ENCODE measurements around the gene RNF152.

RNF152 gene

DNA sequence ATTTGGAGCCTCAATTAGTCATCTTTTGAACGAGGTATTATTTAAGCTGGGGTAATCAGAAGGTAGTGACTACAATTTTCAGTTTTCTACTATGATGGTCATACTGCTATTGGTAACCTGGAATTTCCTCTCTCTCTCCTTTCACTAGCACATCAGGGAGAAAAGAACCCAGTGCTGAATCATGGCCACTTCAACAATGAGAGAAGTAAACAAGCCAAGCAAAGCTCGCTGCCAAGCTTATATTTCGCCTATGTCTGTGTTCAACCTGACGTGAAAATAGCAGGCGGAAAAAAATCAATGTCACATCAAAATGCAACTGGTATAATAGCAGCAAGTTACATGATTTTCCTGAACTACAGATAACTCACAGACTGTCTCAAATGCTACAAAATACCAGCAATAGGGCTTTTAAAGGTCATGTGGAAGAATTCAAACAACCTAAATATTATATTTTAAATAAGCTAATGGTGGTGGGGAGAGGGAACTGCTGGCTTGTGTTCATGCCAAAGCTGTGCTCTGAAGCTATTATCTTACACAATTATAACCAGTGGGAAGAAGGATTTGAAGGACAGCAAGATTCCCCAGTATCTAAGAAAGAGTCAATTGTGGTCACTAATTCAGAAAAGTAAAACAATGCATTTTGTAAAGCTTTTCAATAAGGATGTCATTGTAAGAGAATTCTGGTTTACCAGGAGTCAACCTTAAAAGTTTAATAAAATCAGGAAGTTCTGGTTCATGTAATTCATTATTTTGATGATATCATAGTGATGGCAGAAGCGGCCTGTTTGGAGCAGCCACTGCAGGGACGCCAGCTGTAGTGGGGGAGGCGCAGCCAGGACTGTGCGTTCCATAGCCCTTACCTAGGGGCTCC, 38.0 kb downstream of the RNF152 start:
- DNase-seq (ENCODE audit: low spot score), result no peak

DNA sequence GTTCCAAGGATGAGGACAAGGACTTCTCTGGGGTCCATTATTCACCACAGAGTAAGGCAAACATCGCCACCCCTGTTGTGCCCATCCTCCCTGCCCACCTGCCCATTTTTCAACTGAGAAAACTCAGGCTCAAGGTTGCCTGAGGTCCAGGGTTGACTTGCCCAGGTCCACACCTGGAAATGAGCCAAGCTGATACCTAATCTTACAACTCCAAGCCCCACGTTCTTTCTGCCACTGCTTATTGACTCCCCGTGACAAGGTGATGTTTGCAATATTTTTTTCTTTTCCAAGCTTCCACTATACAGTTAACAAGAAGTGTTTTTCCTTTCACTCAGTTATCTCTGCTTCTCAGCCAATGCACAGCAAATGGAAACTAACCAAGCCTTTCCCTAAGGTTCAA, 39.0 kb downstream of the RNF152 start:
- no peak for DNase-seq (ENCODE audit: low spot score)

DNA sequence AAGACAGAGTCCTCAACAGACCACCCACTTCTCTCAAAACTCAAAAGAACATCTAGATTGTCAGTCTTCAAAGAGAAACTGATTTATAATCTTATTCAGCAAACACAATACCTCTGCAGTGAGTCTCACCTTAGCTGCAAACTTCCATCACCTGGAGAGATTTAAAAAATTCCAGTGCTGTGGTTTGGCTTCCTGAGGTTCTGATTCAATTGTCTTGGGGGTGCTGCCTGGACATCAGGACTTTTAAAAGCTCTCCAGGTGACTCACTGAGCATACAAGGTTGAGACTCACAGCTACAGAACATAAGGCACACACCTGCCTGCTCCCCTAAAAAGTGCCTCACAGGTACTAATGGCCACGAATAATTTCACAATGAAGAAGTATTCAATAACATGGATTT, 40.3 kb downstream of the RNF152 start:
- no peak for DNase-seq (ENCODE audit: low spot score)

DNA sequence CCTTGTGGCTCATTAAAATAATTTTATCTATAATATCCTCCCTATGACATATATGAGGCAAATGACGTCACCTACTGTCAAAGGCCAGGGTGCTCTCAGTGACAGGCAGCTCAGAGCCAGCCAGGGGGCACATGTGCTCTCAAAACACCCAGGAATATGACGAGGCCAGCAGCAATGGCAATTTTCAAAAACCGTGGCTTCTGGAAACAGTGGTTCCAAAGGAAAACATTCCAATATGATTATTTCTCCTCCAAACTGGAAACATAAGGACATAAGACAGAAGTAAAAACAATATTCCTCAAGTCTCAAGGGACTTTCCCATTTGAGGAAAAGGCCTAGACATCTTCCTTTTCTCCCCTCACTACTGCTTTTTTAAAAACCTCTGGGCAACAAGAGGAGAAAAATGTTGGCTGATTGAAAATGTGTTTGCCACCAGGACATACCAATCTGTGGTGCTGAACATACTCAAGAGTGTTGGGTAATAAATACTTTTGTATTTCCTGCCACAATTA, 40.8 kb downstream of the RNF152 start:
- no peak for DNase-seq (ENCODE audit: low spot score)

DNA sequence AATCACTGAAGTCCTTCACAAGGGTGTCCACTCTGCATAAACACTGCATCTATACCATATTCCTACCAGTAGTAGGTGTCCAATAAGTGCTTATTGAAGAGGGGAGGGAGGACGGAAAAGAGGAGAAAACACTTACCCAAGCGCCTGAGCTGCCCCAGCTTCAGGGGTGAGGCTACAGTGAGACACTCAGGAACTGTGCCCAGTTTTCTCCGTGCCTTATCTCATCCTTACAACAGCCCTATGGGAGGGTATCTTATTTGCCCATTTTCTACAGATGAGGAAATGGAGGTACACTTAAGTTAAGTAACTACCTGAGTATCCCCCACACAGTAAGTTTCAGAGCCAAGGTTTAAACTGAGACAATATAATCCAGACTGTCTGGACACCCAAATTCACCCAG, 41.5 kb downstream of the RNF152 start:
- DNase-seq (ENCODE audit: low spot score), result no peak

DNA sequence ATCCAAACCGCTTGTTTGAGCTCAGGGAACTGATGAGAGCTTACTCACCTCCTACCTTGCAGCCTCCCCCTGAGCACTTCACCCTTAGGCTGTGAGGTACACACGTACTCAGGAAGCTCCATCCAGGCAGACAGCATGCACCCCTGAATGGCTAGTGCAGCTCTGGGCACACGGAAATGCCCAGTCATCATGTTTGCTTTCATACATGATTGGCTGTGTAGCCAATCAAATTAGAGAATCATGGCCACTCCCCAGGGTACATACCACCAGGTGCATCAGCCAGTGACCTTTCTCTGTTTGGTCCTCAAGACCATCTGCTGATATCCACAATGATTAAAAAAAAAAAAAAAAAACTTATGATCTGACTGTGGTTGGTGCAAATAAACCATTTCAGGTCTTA, 42.1 kb downstream of the RNF152 start:
- no peak for DNase-seq (ENCODE audit: low spot score)

DNA sequence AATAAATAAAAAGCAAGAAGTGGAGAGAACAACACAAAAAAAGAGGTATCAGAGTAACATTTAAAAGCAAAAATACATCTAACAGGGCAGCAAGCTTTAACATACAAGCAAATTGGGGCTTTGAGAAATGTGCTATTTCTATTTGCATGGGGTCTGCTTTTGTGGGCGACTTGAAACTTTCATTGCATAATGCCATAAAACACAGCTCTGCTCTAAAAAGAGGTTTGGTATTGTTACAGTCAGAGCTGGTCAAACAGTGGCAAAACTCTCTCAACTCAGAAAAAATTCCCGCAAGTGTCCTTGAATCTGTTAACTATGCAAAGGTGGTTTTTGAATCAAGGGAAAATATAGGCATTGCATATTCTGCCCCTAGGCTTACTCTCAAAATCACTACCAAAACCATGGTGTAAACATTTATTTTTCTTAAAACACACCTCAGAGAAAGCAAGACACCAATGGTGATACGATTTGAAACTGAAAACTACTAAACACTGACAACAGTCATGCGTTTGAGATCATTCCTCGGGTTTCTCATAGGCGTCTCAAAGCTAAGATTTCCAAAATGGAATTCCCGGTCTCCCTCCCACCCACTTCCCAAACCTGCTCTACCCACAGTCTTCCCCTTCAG, 45.5 kb downstream of the RNF152 start:
- no peak for DNase-seq (ENCODE audit: low spot score)

DNA sequence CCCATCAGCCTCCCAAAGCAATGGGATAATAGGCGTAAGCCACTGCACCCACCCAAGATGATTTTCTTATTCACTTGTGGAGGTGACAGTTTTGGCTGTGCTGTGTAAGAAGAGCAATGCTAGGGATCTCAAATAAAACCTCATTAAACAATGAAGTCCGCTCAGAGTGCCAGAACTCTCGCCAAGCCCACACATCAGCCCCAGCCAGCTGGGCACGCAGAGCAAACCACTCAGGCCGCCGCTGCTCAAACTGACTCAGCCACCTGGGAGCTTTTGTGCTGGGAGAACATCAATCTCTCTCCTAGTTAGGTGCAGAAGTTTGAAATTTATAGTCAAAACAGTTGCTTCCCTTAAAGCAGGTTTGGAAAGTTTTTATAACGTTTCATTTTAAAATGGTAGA, 47.6 kb downstream of the RNF152 start:
- no peak for DNase-seq (ENCODE audit: low spot score)

DNA sequence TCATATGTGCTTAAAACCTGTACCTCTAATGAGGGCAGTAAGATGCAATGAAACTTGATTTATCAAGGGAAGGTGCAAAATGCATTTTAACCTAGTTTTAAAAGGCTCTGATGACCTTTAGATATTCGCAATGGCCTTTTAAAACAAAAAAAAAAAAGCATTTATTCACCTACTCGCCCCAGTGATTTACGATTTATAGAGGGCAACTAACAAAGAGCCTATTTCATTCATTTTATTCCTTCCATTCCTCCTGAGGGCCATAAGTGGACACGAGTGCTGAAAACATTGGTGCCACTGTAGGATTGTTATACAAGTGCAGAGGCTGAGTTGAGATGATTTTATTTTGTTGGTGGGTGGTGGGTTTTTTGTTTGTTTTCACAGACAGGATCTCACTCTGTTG, 48.1 kb downstream of the RNF152 start:
- no peak for DNase-seq (ENCODE audit: low spot score)

DNA sequence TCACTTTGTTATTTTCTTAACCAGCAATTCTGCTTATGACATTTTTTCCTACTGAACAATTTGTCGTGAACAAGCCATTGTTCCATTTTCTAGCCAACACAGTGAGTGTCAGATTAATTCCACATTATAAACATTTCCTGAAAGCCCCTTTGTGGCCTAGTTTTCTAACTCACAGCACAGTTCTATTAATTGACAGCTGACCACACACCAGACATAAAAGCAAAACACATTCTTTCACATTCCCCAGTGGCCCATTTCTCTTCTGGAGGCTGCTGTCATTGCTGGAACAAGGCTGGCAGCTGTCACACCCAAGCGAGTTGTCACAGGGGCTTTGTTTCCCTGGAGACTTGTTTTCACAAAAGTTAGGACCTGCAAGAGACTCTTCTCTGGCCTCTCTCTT, 50.7 kb downstream of the RNF152 start:
- DNase-seq (ENCODE audit: low spot score), result peak; percentile 68

DNA sequence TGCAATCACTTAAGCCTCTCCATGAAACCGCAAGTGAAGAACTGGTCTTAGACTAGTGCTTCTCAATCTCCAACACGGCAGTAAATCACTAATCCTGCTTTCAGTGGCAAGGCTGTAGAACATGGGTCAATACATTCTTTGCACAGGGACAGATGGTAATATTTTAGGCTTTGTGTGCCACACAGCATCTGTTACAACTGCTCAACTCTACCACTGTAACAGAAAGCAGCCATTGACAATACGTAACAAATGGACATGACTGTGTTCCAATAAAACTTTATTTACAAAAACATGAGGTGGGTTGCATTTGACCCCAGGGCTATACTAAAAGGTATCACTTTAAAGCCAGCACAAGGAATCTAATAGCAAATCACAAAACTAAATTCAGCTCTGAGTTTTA, 51.1 kb downstream of the RNF152 start:
- no peak for DNase-seq (ENCODE audit: low spot score)

DNA sequence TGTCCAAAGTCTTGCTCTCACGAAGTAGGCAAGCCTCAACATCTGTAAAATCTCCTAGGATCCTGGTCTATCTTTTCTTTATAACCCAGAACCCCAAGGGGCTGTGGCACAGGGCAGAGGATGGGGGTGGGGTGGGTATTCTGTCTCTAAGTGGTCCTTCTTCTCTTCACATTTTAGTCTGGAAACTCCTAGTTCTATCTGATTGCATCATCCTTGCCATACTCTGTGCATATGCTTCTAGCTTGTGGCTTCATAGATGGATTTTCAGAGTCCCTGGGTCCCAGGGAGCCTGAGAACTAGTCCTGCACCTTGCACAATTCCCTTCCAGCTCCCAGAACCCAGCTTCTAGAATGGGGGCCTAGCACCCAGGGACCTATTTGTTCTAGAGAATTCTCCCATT, 52.5 kb downstream of the RNF152 start:
- no peak for DNase-seq (ENCODE audit: low spot score)

DNA sequence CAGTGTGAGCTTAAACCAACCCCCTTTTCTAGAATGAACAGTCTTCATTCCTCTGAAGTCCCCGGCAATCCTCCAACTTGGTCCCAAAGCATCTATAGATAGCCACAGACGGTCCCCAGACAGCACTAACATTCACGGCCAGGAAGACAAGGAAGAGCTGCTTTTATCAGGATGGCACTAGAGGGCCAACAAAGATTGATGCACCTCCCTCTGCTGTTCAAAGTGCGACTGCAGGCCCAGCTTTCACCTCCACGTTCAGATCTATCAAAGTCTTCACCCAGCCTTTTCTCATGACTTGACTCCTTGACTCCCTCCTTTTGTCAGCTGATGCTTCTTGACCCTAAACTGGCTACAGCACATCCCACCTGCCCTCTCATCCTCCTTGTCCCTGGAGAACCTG, 54.3 kb downstream of the RNF152 start:
- DNase-seq (ENCODE audit: low spot score), result no peak

DNA sequence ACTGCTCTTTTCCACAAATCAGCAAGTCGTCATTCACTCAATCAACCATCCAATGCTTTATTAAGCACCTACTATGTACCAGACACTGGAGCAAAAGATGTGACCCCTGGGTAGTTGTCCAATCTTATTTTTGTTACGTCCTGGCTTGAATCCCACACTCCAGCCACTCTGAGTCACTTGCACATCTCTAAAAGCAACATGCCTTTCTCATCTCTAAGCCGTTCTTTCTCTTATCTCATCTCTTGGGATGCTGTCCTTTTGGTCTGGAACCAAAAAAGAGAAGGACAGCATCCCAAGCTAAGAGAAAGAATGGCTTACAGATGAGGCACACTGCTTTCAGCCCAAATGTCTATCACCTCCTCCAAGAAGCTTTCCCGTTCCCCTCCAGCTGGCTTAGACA, 58.8 kb downstream of the RNF152 start:
- DNase-seq (ENCODE audit: low spot score), result no peak

DNA sequence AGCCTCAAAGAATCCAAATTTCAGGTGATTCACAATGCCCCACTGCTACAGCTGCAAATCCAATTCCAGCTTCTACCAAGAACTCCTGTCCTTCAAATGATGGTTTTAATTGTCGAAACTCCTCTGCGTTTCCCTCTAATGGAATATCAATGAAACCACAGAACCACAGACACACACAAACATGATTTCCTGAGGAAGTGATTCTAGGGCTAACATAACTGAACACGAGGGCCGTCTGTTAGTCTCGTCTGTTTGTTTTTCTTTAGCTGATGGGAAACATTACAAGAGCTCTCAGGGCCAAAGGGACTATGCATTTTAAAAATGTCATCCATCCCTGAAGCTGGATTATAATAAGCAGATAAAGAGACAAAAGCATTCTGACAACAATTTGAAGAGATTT, 59.4 kb downstream of the RNF152 start:
- no peak for DNase-seq (ENCODE audit: low spot score)

DNA sequence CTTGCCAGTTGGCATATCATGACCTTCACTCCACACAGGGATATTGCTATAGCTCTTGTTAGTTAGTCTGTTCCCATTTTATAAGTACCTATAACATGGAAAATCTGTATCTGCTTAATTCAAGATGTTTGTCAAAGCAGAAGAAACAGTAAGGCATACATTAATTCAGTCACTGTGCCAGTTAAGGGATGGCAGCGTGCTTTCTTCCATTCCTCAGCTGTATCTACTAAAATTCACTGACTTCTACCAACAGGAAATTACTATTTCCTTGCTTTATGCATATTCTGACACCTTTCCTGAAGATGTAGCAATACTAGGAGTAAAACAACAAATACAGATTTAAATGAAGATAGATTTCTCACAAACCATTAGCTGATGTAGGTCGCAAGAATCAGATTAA, 59.9 kb downstream of the RNF152 start:
- no peak for DNase-seq (ENCODE audit: low spot score)

DNA sequence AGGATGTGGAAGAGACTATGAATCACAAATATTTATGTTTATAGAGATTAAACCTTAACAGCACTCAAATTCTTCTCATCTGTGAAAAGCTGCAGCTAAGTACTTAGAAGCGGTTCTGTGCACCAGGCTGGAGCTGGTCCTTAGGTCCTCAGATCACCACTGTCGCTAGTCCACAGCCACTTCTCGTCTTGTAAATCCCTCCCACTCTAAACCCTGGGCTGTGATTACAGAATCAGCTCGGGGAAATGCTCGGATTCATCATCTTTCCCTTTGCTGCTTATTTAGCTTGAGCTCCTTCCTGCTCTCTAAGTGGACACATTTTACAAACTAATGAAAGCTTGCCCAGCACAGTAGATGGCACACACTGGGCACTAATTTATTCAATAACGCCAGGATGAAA, 61.7 kb downstream of the RNF152 start:
- peak; percentile 13 for DNase-seq (ENCODE audit: low spot score)

DNA sequence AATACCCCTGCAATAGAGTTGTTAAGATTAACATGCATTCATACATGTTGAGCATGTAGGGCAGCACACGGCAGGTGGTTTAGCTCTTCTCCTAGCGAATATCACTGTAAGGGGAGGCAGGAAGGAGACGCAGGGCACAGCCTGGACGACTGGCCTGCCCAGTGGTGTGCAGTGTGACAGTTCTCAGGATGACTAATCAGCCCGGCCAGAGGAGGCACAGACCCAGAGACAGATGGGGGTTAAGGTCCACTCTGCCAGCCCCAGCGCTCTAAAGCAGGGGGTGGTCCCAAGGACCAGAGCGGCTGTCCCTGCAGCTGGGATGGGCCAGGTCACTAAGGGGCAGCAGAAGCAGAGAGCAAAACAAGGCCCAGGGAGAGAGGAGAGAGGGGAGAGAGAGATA, 63.7 kb downstream of the RNF152 start:
- no peak for DNase-seq (ENCODE audit: low spot score)

DNA sequence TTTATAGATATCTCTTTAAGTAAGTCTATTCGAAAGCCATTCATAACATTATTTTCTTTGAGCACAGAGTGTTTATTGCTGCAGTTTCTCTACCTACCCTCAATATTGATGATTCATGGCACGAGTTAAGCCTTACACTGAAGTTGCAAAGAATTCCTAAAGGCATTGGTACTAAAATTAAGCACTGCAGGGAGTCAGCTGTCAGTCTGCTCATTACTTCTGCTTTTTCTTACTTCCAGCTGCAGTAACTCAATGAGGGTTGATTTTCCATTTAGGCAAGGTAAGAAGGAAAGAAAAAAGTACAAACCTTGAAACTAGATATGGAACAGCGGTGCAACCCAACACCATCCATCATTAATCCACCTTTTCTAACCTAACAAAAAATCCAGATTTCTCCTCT, 65.2 kb downstream of the RNF152 start:
- no peak for DNase-seq (ENCODE audit: low spot score)

DNA sequence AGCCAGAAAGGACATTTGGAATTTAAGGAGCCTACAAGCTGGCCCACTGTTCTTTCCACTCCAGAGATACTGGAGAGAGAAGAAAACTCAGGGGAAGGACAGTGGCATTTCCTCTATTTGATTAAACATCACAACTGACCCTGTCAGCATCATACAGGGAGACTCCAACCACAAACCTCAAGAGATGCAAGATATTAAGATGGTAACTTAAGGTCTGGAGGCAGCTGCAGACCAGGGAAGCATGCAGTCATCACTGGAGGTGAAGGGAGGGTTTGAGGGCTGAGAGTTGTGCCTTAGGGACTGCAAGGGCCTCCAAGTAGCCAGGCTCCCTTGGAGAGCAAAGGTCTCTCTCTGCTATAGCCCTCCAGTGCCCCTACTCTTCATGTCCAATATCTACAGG, 67.4 kb downstream of the RNF152 start:
- no peak for DNase-seq (ENCODE audit: low spot score)

DNA sequence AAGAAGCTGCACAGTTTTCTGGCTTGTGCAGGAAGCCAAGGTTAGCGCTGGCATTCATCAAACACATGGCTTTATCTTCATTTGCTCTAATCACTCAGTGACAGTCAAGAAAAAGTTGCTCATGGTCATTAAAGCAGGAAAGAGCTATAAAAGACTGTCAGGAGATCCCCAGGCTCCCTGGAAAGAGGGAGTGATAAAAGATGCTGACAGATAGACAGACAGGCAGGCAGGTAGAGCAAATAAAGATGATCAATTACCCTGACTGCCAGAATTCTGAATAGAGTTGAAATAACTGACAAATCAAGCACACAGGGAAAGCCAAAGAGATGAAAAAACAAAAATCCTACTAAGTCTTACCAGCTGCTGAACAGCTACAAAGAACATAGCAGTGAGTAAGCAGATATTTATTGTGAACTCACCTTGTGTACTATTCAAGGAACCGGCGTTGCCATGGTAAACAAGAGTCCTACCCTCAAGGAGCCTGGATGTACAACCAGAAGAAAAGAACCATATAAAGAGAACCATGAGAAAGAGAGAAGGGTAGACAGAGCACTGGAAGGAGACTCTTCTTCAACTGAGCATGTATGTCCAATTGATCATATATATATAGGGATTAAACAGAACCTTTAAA, 68.0 kb downstream of the RNF152 start:
- no peak for DNase-seq (ENCODE audit: low spot score)

DNA sequence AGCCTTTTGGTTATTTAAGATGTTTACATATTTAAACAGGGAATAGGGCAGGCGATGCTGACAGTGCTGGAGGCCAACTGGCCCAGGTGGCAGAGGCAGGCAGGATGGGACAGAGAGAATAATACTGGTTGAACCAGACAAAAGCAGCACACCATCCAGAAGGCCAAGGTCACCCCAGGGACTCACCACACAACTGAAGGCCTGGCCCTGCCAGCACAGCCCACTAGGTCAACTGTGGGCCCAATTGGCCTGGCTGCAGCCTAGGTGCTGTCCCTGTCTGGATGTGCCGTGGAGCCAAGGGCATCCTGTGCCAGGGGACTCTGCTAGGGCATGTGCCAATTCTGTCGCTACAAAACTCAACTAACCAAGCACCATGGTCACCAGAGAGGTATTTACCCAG, 69.2 kb downstream of the RNF152 start:
- no peak for DNase-seq (ENCODE audit: low spot score)

DNA sequence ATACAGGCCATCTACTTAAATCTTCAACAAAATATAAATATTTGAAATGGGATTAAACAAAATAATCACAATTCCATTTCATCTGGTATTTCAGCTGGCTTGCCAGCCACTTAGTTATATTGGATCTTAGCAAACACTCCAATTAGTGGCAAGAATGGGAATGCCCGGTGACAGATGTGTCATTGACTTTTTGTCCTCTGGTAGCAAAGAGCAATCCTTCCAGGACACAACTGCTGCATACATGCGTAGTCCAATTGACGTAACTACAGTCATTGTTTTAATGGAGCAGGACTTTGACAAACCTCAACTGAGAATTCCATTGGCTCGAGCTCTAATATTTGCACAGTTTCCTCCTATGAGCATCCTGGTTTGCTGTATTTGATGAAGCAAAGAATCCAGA, 69.9 kb downstream of the RNF152 start:
- no peak for DNase-seq (ENCODE audit: low spot score)

Measured in Ammon's horn (tissue), 1 donor.